HepG2 (cell line): ENCODE measurements around the gene HOXA10. TPM values are rescaled to one million over a fixed set of nuclear protein-coding genes. Genes with fewer than 3 reads are reported as not detected.

ENCODE experiments used
- ATAC-seq: fragments of 200-7000 bp; cut with Tn5 transposase; 3 replicates; pipeline ENCODE4 v1.9.1; 2020; ENCODE audit warnings: mild to moderate bottlenecking, moderate library complexity
- BruUV-seq: library from RNA; stranded (reverse); fragments of 400-500 nt; replicated peaks from 2 replicates; lab custom pipeline; 2021; lab: Mats Ljungman, UMichigan
- CTCF ChIA-PET: fragments of 300-600 bp; formaldehyde crosslinking; extraction: SDS; loops from one replicate; lab custom pipeline; 2021; ENCODE audit warnings: low total read pairs, inconsistent platforms, low intra/inter-chr PET ratio; lab: Yijun Ruan, JAX
- POLR2A ChIA-PET: fragments of 350-600 bp; sonication (Branson Sonifier 250); formaldehyde crosslinking; loops from one replicate; lab custom pipeline; 2020; ENCODE audit warnings: antibody characterized with exemption, inconsistent platforms; lab: Yijun Ruan, JAX
- DNase-seq: peaks from one replicate; pipeline ENCODE4 v3.0.0-alpha.2; 2015; ENCODE audit warnings: low spot score
- FAIRE-seq: peaks from 3 replicates; lab custom pipeline; 2011; peaks lifted over from hg19 to GRCh38; lab: Jason Lieb, UNC
- H2AFZ ChIP-seq: one replicate; pipeline ENCODE4 v1.6.1; 2011; ENCODE audit warnings: low read length, inconsistent platforms
- H3K27ac ChIP-seq: fragments of 300-600 bp; 3 replicates; pipeline ENCODE4 v1.8.0; 2011; ENCODE audit warnings: mixed run types, mild to moderate bottlenecking, mixed read lengths, low read length, inconsistent platforms; ENCODE audit not compliant: insufficient read depth; ENCODE audit errors: extremely low read length
- H3K27me3 ChIP-seq, 2 experiments: fragments of 200-600 bp in 1 of 2; 2 replicates in 1 of 2; 3 replicates in 1 of 2; pipeline versions ENCODE4 v1.6.0 to v1.8.0; 2011; ENCODE audit warnings: low read length in 2 of 2, mild to moderate bottlenecking in 2 of 2, moderate library complexity in 2 of 2, inconsistent platforms in 1 of 2; ENCODE audit not compliant: insufficient read depth in 2 of 2, control insufficient read depth in 1 of 2
- H3K36me3 ChIP-seq, 2 experiments: fragments of 200-600 bp in 1 of 2; replicated peaks in 1 of 2; 2 replicates in 1 of 2; 3 replicates in 1 of 2; pipeline versions ENCODE4 v1.5.1 to v1.8.0; 2011; ENCODE audit warnings: low read length in 2 of 2, inconsistent platforms in 1 of 2; ENCODE audit not compliant: insufficient read depth in 2 of 2, control insufficient read depth in 1 of 2
- H3K4me1 ChIP-seq: 2 replicates; pipeline ENCODE4 v1.5.1; 2012; ENCODE audit warnings: low read length, inconsistent platforms; ENCODE audit not compliant: insufficient read depth
- H3K4me2 ChIP-seq: 2 replicates; pipeline ENCODE4 v1.6.0; 2011; ENCODE audit warnings: low read depth, low read length, inconsistent platforms
- H3K4me3 ChIP-seq, 3 experiments: fragments of 200-600 bp in 1 of 3; sonication (generic), shearing (Covaris generic) in 1 of 3; replicated peaks in 1 of 3; 2 replicates each; pipeline ENCODE4 v1.5.1; 2011 to 2016; ENCODE audit warnings: low read length in 3 of 3, inconsistent platforms in 2 of 3, low read depth in 2 of 3, mild to moderate bottlenecking in 2 of 3, control low read depth in 1 of 3, mixed read lengths in 1 of 3; ENCODE audit not compliant: insufficient read depth in 1 of 3
- H3K79me2 ChIP-seq: one replicate; pipeline ENCODE4 v1.6.1; 2011; ENCODE audit warnings: low read length, inconsistent platforms; ENCODE audit not compliant: insufficient read depth
- H3K9ac ChIP-seq: 2 replicates; pipeline ENCODE4 v1.6.0; 2011; ENCODE audit warnings: mild to moderate bottlenecking, low read depth, low read length, inconsistent platforms; ENCODE audit not compliant: insufficient read depth
- H3K9me3 ChIP-seq: 2 replicates; pipeline ENCODE4 v1.5.1; 2012; ENCODE audit warnings: mild to moderate bottlenecking, low read length
- H4K20me1 ChIP-seq: 2 replicates; pipeline ENCODE4 v1.6.0; 2011; ENCODE audit warnings: inconsistent platforms, mild to moderate bottlenecking, low read length, moderate library complexity; ENCODE audit not compliant: insufficient read depth
- BCL3 ChIP-seq: sonication (generic); formaldehyde crosslinking; IDR thresholded peaks from 2 replicates; pipeline ENCODE4 v1.5.1; 2020; ENCODE audit warnings: mild to moderate bottlenecking, missing genetic modification reagents, moderate library complexity
- CAMTA2 ChIP-seq: sonication (generic); formaldehyde crosslinking; IDR thresholded peaks from 2 replicates; pipeline ENCODE4 v1.4.0; 2020; ENCODE audit warnings: mild to moderate bottlenecking, missing genetic modification reagents, borderline replicate concordance
- CREM ChIP-seq, 2 experiments: sonication (generic) in 1 of 2; formaldehyde crosslinking in 1 of 2; IDR thresholded peaks; 2 replicates each; pipeline versions ENCODE4 v1.4.0 to v1.6.1; 2016 to 2020; ENCODE audit warnings: antibody characterized with exemption in 1 of 2, mild to moderate bottlenecking in 1 of 2, missing genetic modification reagents in 1 of 2
- CTCF ChIP-seq: sonication (generic); formaldehyde crosslinking; IDR thresholded peaks from 2 replicates; pipeline ENCODE4 v1.5.0; 2020; ENCODE audit warnings: mild to moderate bottlenecking, missing genetic modification reagents, moderate library complexity
- FOXC1 ChIP-seq: sonication (generic); formaldehyde crosslinking; IDR thresholded peaks from 2 replicates; pipeline ENCODE4 v1.8.0; 2022; ENCODE audit warnings: mild to moderate bottlenecking, missing genetic modification reagents, borderline replicate concordance
- HHEX ChIP-seq: IDR thresholded peaks from 2 replicates; pipeline ENCODE4 v1.6.1; 2016; ENCODE audit warnings: control low read depth
- MIER2 ChIP-seq: IDR thresholded peaks from 2 replicates; pipeline ENCODE4 v1.6.1; 2016; ENCODE audit warnings: missing biosample characterization, missing genetic modification reagents
- NR1H2 ChIP-seq: sonication (generic); formaldehyde crosslinking; IDR thresholded peaks from 2 replicates; pipeline ENCODE4 v1.8.1; 2022; ENCODE audit warnings: low read depth, missing genetic modification reagents, borderline replicate concordance
- THAP11 ChIP-seq: IDR thresholded peaks from 2 replicates; pipeline ENCODE4 v1.6.1; 2016; ENCODE audit warnings: missing biosample characterization, missing genetic modification reagents
- ZBTB26 ChIP-seq: IDR thresholded peaks from 2 replicates; pipeline ENCODE4 v1.6.1; 2016; ENCODE audit warnings: missing compliant biosample characterization, missing genetic modification reagents, borderline replicate concordance
- ZMAT3 ChIP-seq: sonication (generic); formaldehyde crosslinking; conservative IDR thresholded peaks from 2 replicates; pipeline ENCODE4 v1.7.0; 2021; ENCODE audit warnings: missing genetic modification reagents
- ZNF350 ChIP-seq: sonication (generic); formaldehyde crosslinking; IDR thresholded peaks from 2 replicates; pipeline ENCODE4 v1.4.0; 2020; ENCODE audit warnings: mild to moderate bottlenecking, low read depth, missing genetic modification reagents, borderline replicate concordance
- ZNF749 ChIP-seq: sonication (generic); formaldehyde crosslinking; IDR thresholded peaks from 2 replicates; pipeline ENCODE4 v1.8.0; 2022; ENCODE audit warnings: mild to moderate bottlenecking, missing genetic modification reagents, moderate library complexity, borderline replicate concordance
- WGBS: methylation state at CpG from one replicate; pipeline ENCODE4 v1.1.6; 2017; ENCODE audit warnings: low lambda C conversion rate; 5-methylcytosine and 5-hydroxymethylcytosine counted together
- in situ Hi-C: cut with HindIII; loops from 2 replicates; pipeline ENCODE4 v1.10.0; 2017; ENCODE audit warnings: low pct_unique_long_range_greater_than_20kb; ENCODE audit not compliant: extremely low pct_ligation_motif_present
- intact Hi-C: fragments of 100-400 bp; cut with micrococcal nuclease; formaldehyde crosslinking; loops from one replicate; pipeline ENCODE4 v1.10.0; 2022; ENCODE audit not compliant: unreplicated experiment
- polyA plus RNA-seq, 8 experiments: library from polyadenylated mRNA; depleted of rRNA in 3 of 8; stranded (reverse) in 7 of 8; unstranded in 1 of 8; fragments of >200 nt; fragmentation: Illumina TruSeq in 4 of 8; extraction: Trizol in 4 of 8; gene quantifications; 2 replicates each; pipeline versions ENCODE4 v1.2.1 to v1.2.3, GENCODE V29; 2011 to 2016; ENCODE audit warnings: low read depth in 4 of 8, missing spikeins in 1 of 8, mixed read lengths in 1 of 8; ENCODE audit not compliant: insufficient read depth in 1 of 8
- total RNA-seq, 5 experiments: library from RNA; depleted of rRNA; stranded (reverse); fragments of >200 nt; fragmentation: Illumina TruSeq; extraction: Trizol; gene quantifications; 2 replicates each; pipeline ENCODE4 v1.2.3, GENCODE V29; 2016; ENCODE audit warnings: low read depth in 1 of 5
- TF ChIP-seq, protein P1 (sequence below): sonication (generic); formaldehyde crosslinking; IDR thresholded peaks from 2 replicates; pipeline ENCODE4 v1.8.0; 2022; ENCODE audit warnings: mild to moderate bottlenecking, missing genetic modification reagents
- TF ChIP-seq, protein P2 (sequence below): sonication (generic); formaldehyde crosslinking; IDR thresholded peaks from 2 replicates; pipeline ENCODE4 v1.5.1; 2020; ENCODE audit warnings: missing genetic modification reagents, mild to moderate bottlenecking, borderline replicate concordance

HOXA10 gene
- total and polyA plus RNA-seq, 2 of the 13 experiments (the other 11 are each of a cell fraction or from before 2014, with no cell fraction given) = not detected

DNA sequence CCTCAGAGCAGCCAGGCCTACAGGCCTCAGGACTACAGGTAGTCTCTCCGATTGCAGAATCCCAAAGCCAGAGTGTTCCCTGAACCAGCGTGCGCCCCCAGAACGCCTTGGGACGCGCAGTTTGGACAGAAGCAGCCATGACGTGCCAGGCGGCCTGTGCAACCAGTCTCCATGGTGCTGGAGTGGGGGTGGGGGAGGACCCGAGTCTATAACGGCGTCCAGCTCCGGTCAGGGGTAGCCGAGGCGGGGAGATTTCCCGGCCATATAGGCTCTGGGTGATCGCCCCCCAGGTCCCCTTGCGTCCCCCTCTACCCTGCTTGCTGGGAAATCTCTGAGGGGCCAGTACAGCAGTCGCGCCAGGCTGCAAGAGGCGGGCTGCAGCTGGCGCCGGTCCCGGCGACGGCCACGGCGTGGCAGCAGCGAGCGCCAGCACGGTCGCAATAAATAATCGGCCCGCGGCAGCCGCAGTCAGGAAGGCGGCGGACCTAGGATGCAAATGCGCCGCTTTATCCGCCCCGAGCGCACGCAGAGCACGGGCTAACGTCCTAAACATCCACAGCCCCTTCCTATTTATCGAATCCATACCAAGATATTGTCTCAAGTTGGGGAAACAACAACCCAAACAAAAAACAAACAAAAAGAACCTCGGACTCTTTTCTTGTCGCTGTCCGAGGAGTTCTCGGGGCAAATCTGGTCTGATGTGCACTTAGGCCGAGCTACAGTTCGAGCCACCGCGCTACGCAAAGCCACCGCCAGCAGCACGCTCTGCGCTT, 23.4 kb downstream of the HOXA10 start:
- FAIRE-seq (no peak), DNase-seq (peak; percentile 42), ATAC-seq (peak; percentile 84)
- CTCF ChIA-PET = interaction anchor here (1.7 kb wide), 1 partner anchor 10 kb away, joined by 13 read pairs; no protein-coding TSS in a partner anchor
- Histone ChIP-seq H3K9ac (peak overlapping the region; percentile 76), H3K36me3 (no peaks in the 10 kb centered on the region), H3K4me1 (peaks cover 47% of the 10 kb centered on the region), H3K4me2 (peak overlapping the region; percentile 88), H3K27ac (peak overlapping the region; percentile 47), H3K9me3 (no peaks in the 10 kb centered on the region), H2AFZ (peak overlapping the region; percentile 89), H4K20me1 (no peaks in the 10 kb centered on the region), H3K4me3 (peak overlapping the region; percentile 80 to 88 (median 85)), H3K79me2 (peaks cover 5% of the 10 kb centered on the region), H3K27me3 (peaks cover 6 to 46% of the 10 kb centered on the region in 2 experiments)
- POLR2A ChIA-PET = interaction anchor here (1.2 to 1.9 kb wide), 7 partner anchors 9 to 286 kb away, joined by 3 to 10 read pairs (median 6); partner anchors contain the start of genes HOXA4 and SKAP2
- 17% methylated on average over 32 of the region's 58 CpGs for WGBS
- in situ Hi-C loops = loop anchor here (25.0 kb wide), 1 partner anchor 1063 kb away; no protein-coding TSS in a partner anchor
- no TSS peak for BruUV-seq
- intact Hi-C loops = no loop called here
- no peak for TF ChIP-seq HHEX (CRISPR knock-in tag)
- TF ChIP-seq ZNF749 (CRISPR knock-in tag) = peak; percentile 72; the same call in 1 of the 2 replicates
- TF ChIP-seq ZNF350 = peak; percentile 32; the same call in 1 of the 2 replicates
- TF ChIP-seq, protein P1, sequence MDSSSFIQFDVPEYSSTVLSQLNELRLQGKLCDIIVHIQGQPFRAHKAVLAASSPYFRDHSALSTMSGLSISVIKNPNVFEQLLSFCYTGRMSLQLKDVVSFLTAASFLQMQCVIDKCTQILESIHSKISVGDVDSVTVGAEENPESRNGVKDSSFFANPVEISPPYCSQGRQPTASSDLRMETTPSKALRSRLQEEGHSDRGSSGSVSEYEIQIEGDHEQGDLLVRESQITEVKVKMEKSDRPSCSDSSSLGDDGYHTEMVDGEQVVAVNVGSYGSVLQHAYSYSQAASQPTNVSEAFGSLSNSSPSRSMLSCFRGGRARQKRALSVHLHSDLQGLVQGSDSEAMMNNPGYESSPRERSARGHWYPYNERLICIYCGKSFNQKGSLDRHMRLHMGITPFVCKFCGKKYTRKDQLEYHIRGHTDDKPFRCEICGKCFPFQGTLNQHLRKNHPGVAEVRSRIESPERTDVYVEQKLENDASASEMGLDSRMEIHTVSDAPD (CRISPR knock-in tag) = no peak
- no peak; the same call in 1 of the 2 replicates for TF ChIP-seq BCL3 (CRISPR knock-in tag)
- TF ChIP-seq CTCF (CRISPR knock-in tag) = peak; percentile 90
- TF ChIP-seq THAP11 (CRISPR knock-in tag) = peak; percentile 25; the same call in 1 of the 2 replicates
- 0 out of 2 replicates have a peak, but pooled peaks have one; percentile 7 for TF ChIP-seq ZBTB26 (CRISPR knock-in tag)
- peak; percentile 39; the same call in 1 of the 2 replicates for TF ChIP-seq CREM (IDR thresholded peaks at IDR 0.05)
- TF ChIP-seq CREM (CRISPR knock-in tag; IDR thresholded peaks at IDR 0.05) = no peak
- 0 out of 2 replicates have a peak, but pooled peaks have one; percentile 44 for TF ChIP-seq MIER2 (CRISPR knock-in tag)
- peak; percentile 65; the same call in 1 of the 2 replicates for TF ChIP-seq ZMAT3 (CRISPR knock-in tag)
- 0 out of 2 replicates have a peak, but pooled peaks have one; percentile 41 for TF ChIP-seq CAMTA2
- TF ChIP-seq FOXC1 (CRISPR knock-in tag) = no peak
- TF ChIP-seq, protein P2, sequence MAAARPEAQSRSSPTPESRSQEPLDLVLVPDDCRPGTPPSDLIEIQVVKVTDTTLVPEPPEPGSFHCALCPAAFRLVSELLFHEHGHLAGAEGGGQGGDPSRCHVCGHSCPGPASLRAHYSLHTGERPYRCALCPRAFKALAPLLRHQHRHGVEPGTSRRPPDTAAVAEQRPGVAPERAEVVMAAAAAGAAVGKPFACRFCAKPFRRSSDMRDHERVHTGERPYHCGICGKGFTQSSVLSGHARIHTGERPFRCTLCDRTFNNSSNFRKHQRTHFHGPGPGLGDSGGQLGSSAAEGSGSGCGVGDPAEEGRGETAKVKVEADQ = peak; percentile 69; the same call in 1 of the 2 replicates
- TF ChIP-seq NR1H2 (CRISPR knock-in tag) = no peak; the same call in 1 of the 2 replicates
